Endodermal cell (in vitro differentiated cells): Measurements from ENCODE around the gene MMP2. TPM values are rescaled to one million over a fixed set of nuclear protein-coding genes. Genes with fewer than 3 reads are reported as not detected.

ENCODE experiments used
- DNase-seq: peaks from one replicate; pipeline ENCODE4 v3.0.0-alpha.2; 2017
- H3K27ac ChIP-seq: 2 replicates; pipeline ENCODE4 v1.5.1; 2013; ENCODE audit warnings: mild to moderate bottlenecking, low read depth, low read length, moderate library complexity
- H3K27me3 ChIP-seq: 2 replicates; pipeline ENCODE4 v1.6.1; 2013; ENCODE audit warnings: mild to moderate bottlenecking, low read length, moderate library complexity; ENCODE audit not compliant: insufficient read depth, control insufficient read depth, poor library complexity, severe bottlenecking
- H3K36me3 ChIP-seq: 2 replicates; pipeline ENCODE4 v1.7.0; 2013; ENCODE audit warnings: mild to moderate bottlenecking, low read length, moderate library complexity; ENCODE audit not compliant: control insufficient read depth, insufficient read depth
- H3K4me1 ChIP-seq: one replicate; pipeline ENCODE4 v1.7.0; 2013; ENCODE audit warnings: low read length; ENCODE audit not compliant: control insufficient read depth, insufficient read depth
- H3K4me3 ChIP-seq: 2 replicates; pipeline ENCODE4 v1.5.1; 2013; ENCODE audit warnings: mild to moderate bottlenecking, low read length, moderate library complexity
- H3K9ac ChIP-seq: 2 replicates; pipeline ENCODE4 v1.6.1; 2013; ENCODE audit warnings: mild to moderate bottlenecking, low read length, moderate library complexity; ENCODE audit not compliant: poor library complexity, severe bottlenecking; ENCODE audit errors: extremely low read depth
- H3K9me3 ChIP-seq: 2 replicates; pipeline ENCODE4 v1.6.1; 2013; ENCODE audit warnings: mild to moderate bottlenecking, low read length, moderate library complexity; ENCODE audit not compliant: control insufficient read depth
- H3K27ac Mint-ChIP-seq: 2 replicates; pipeline ENCODE4 v1.8.0; 2020; ENCODE audit warnings: mixed read lengths
- H3K27me3 Mint-ChIP-seq: 2 replicates; pipeline ENCODE4 v1.8.0; 2021; ENCODE audit warnings: mild to moderate bottlenecking, mixed read lengths; ENCODE audit not compliant: insufficient read depth
- H3K36me3 Mint-ChIP-seq: 2 replicates; pipeline ENCODE4 v1.8.0; 2020; ENCODE audit warnings: low read depth, mixed read lengths
- H3K4me1 Mint-ChIP-seq: 2 replicates; pipeline ENCODE4 v1.8.0; 2020; ENCODE audit warnings: mixed read lengths
- H3K4me3 Mint-ChIP-seq: 2 replicates; pipeline ENCODE4 v1.8.0; 2020; ENCODE audit warnings: mild to moderate bottlenecking, moderate library complexity, mixed read lengths
- H3K9me3 Mint-ChIP-seq: 2 replicates; pipeline ENCODE4 v1.8.0; 2020; ENCODE audit warnings: mild to moderate bottlenecking, mixed read lengths
- WGBS, 2 experiments: methylation state at CpG; one replicate each; pipeline versions ENCODE4 v1.1.5 to v1.1.7; 2013; ENCODE audit warnings: missing lambda C conversion rate in 2 of 2, mixed read lengths in 1 of 2; ENCODE audit not compliant: insufficient coverage in 1 of 2, insufficient read length in 1 of 2; 5-methylcytosine and 5-hydroxymethylcytosine counted together
- total RNA-seq, 2 donors: library from RNA; stranded (reverse); fragmentation: NEBNext Ultra II Directional in 1 of 2; extraction: Animal tissue kit (Norgen Biotek cat#: 25700) in 1 of 2; gene quantifications; 2 replicates in 1 of 2; 3 replicates in 1 of 2; pipeline ENCODE4 v1.2.1, GENCODE V29; 2021
- TF ChIP-seq, protein P1 (sequence below): fragments of 200-600 bp; sonication (generic); conservative IDR thresholded peaks from 2 replicates; pipeline ENCODE4 v1.5.0; 2021; ENCODE audit warnings: antibody characterized with exemption, mild to moderate bottlenecking

MMP2 gene
- total RNA-seq, 2 donors from 2014 or later: 65.0 to 80.4 TPM

DNA sequence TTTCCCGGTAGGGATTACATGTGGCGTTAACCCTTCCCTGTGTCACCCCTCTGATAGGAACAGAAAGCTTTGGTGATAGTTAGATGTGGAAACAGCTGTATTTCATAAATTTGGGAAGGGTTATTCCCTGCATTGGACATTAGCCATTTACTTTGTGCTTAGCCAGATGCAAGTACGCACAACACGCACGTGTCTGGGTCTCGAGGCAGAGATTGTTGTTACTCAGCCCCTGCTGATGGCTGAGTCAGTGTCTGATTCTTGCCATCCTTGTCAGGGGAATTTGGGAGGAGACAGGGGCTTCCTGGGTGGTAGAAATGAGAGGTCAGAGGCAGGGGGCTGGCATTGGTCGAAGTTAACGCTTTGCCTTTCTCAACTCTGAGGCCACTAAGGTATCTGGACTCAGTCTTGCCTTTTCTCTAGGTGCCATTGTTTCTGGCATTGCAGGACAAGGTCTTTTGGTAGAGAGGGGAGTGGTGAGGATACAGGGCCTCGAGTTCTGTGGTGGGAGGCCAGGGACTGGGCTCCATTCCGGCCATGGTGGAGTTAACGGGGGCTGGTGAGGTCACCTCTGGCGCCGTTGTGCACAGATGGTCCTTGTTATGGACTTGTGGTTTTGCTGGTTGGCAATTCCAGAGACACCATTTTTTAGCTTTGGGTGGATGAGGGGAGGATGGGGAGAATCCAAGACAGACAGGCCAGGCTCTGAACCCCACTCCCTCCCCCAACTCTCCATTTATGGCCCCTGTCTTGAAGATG lies 8.2 kb downstream of the MMP2 start:
- Mint-ChIP-seq H3K27me3 (no peaks in the 10 kb centered on the region), H3K4me1 (no peaks in the 10 kb centered on the region), H3K27ac (no peak overlapping the region), H3K9me3 (no peaks in the 10 kb centered on the region), H3K36me3 (peaks cover 47% of the 10 kb centered on the region), H3K4me3 (no peak overlapping the region)
- no peak for DNase-seq
- Histone ChIP-seq H3K36me3 (peaks cover 12% of the 10 kb centered on the region), H3K27me3 (no peaks in the 10 kb centered on the region), H3K27ac (no peak overlapping the region), H3K9me3 (no peaks in the 10 kb centered on the region), H3K4me3 (no peak overlapping the region), H3K9ac (no peak overlapping the region), H3K4me1 (no peaks in the 10 kb centered on the region)
- TF ChIP-seq, protein P1, sequence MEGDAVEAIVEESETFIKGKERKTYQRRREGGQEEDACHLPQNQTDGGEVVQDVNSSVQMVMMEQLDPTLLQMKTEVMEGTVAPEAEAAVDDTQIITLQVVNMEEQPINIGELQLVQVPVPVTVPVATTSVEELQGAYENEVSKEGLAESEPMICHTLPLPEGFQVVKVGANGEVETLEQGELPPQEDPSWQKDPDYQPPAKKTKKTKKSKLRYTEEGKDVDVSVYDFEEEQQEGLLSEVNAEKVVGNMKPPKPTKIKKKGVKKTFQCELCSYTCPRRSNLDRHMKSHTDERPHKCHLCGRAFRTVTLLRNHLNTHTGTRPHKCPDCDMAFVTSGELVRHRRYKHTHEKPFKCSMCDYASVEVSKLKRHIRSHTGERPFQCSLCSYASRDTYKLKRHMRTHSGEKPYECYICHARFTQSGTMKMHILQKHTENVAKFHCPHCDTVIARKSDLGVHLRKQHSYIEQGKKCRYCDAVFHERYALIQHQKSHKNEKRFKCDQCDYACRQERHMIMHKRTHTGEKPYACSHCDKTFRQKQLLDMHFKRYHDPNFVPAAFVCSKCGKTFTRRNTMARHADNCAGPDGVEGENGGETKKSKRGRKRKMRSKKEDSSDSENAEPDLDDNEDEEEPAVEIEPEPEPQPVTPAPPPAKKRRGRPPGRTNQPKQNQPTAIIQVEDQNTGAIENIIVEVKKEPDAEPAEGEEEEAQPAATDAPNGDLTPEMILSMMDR: no peak
- 96 to 100% methylated on average over 4 to 13 of the region's 13 CpGs for WGBS, 2 experiments

DNA sequence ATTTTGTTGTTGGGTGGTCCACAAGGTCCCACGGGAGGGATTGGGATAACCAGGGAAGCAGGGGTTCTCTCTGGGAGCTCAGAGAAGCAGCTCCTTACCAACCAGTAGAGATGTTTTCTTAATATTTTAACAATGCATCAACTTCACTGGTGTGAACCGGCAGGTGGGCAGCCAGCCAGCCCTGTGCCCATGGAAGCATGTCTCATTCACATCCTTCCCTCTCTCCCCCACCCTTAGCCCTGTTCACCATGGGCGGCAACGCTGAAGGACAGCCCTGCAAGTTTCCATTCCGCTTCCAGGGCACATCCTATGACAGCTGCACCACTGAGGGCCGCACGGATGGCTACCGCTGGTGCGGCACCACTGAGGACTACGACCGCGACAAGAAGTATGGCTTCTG lies 9.3 kb downstream of the MMP2 start:
- H3K36me3 ChIP-seq: peaks cover 7% of the 10 kb centered on the region
- Mint-ChIP-seq H3K4me3 (no peak overlapping the region), H3K36me3 (peaks cover 41% of the 10 kb centered on the region), H3K4me1 (no peaks in the 10 kb centered on the region), H3K27me3 (no peaks in the 10 kb centered on the region), H3K9me3 (no peaks in the 10 kb centered on the region), H3K27ac (no peak overlapping the region)
- H3K27ac ChIP-seq: no peak overlapping the region
- no peaks in the 10 kb centered on the region for H3K9me3 ChIP-seq
- 92 to 93% methylated on average over 9 to 12 of the region's 12 CpGs for whole genome bisulfite sequencing, 2 experiments
- peak; percentile 20 for DNase-seq
- H3K9ac ChIP-seq: no peak overlapping the region
- TF ChIP-seq, protein P1: no peak
- no peaks in the 10 kb centered on the region for H3K4me1 ChIP-seq
- no peaks in the 10 kb centered on the region for H3K27me3 ChIP-seq
- H3K4me3 ChIP-seq: no peak overlapping the region

DNA sequence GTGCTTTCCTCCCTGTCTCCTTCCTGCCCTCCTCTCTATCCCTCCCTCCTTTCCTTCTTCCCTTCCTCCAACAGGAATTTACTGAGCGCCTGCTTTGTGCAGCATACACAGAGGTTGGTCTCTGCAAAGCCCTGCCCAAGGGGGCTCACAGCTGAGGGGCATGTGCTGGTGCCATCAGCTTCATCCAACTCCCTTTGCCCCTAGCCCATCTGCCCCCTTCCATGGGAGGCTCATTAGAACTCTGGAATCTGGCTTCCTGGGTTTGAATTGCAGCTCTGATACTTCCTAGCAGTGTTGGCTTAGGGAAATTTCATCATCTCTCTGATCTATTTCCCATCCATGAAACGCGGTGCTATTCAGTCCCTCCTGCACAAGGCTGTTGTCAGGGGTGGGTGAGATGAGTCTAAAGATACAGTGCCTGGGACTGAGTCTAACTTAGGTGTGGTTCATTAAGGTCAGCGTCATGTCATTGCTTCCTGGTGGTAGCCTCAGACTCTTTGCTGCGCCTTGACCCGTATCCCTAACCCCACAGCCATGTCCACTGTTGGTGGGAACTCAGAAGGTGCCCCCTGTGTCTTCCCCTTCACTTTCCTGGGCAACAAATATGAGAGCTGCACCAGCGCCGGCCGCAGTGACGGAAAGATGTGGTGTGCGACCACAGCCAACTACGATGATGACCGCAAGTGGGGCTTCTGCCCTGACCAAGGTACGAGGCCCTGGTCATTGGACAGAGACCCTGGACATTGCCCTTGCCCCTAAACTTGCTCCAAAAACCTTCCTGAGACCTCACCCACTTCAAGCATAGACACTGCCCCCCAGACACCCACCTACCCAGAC lies 10.3 kb downstream of the MMP2 start:
- no peak overlapping the region for H3K4me3 Mint-ChIP-seq
- peaks cover 34% of the 10 kb centered on the region for H3K36me3 Mint-ChIP-seq
- Histone ChIP-seq H3K27me3 (no peaks in the 10 kb centered on the region), H3K27ac (no peak overlapping the region), H3K9me3 (no peaks in the 10 kb centered on the region), H3K9ac (no peak overlapping the region), H3K36me3 (no peaks in the 10 kb centered on the region), H3K4me1 (no peaks in the 10 kb centered on the region), H3K4me3 (no peak overlapping the region)
- no peaks in the 10 kb centered on the region for H3K27me3 Mint-ChIP-seq
- H3K9me3 Mint-ChIP-seq: no peaks in the 10 kb centered on the region
- TF ChIP-seq, protein P1: no peak
- no peak overlapping the region for H3K27ac Mint-ChIP-seq
- peak; percentile 30 for DNase-seq
- no peaks in the 10 kb centered on the region for H3K4me1 Mint-ChIP-seq
- 95 to 98% methylated on average over 11 to 14 of the region's 14 CpGs for WGBS, 2 experiments
